Fibroblast of skin of right biceps (primary cell): ENCODE results near the gene MMAA.
"Not testable (repeated sequence)": the region's sequence is repeated elsewhere in the genome, so short reads cannot be mapped to it uniquely, and the experiment has no call there.

Source experiments
- DNase-seq: peaks from one replicate; pipeline ENCODE4 v3.0.0-alpha.2; 2013

Gene MMAA

GRCh38 chr4:145618932-145619638 is at the start of gene MMAA:
MMAA (plus strand) TSS chr4:145619385; CDS start chr4:145639140, 19,755 bp downstream.
- DNase-seq = peak; percentile 95

DNA sequence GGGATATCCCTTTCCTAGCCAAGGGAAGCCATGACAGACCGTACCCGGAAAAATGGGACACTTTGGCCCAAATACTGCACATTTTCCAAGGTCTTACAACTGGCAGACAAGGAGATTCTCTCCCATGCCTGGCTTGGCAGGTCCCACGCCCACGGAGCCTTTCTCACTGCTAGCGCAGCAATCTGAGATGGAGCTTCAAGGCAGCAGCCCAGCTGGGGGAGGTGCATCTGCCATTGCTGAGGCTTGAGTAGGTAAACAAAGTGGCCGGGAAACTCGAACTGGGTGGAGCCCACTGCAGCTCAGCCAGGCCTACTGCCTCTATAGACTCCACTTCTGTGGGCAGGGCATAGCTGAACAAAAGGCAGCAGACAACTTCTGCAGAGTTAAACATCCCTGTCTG is 44.6 kb upstream of the MMAA start:
- not testable (repeated sequence) for DNase-seq

DNA sequence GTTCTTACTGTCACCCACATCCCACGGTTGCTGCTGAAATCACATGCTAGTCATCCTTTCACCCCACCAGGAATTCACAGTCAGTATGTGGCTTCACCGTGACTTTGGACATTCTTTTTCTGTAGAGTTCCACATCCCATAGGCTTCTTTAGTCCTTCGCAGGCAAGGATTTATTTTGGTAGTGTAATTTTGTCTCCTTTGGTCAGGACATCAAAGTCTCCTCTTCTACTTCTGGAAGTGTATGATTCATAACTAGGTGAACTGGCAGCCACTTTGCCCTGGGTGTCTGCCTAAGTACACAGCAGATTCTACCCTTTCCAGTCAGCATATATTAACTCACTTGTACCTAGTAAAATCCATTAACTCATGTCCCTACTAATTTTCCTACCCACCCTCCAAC is 38.3 kb upstream of the MMAA start:
- DNase-seq = no peak

GRCh38 chr4:145583191-145584055 is 35.8 kb upstream of the MMAA start:
- peak; percentile 37 for DNase-seq

GRCh38 chr4:145587088-145587754 is 32.0 kb upstream of the MMAA start:
- no peak for DNase-seq

DNA sequence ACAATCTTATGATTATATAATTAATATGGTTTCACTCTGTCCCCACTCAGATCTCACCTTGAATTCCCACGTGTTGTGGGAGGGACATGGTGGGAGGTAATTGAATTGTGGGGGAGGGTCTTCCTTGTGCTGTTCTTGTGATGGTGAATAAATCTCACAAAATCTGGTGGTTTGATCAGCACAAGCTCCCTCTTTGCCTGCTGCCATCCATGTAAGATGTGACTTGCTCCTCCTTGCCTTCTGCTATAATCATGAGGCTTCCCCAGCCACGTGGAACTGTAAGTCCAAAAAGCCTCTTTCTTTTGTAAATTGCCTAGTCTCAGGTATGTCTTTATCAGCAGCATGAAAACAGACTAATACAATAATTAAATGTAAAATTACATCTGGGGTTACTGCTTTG is 29.8 kb upstream of the MMAA start:
- not testable (repeated sequence) for DNase-seq

GRCh38 chr4:145589916-145590702 is 29.1 kb upstream of the MMAA start:
- DNase-seq = peak; percentile 4

- no peak for DNase-seq
Observed at GRCh38 chr4:145602129-145602760, 16.9 kb upstream of the MMAA start.

- DNase-seq = no peak
Observed at GRCh38 chr4:145605941-145606340, 13.2 kb upstream of the MMAA start.

- peak; percentile 71 for DNase-seq
Observed at GRCh38 chr4:145609481-145610427, 9.4 kb upstream of the MMAA start.

DNA sequence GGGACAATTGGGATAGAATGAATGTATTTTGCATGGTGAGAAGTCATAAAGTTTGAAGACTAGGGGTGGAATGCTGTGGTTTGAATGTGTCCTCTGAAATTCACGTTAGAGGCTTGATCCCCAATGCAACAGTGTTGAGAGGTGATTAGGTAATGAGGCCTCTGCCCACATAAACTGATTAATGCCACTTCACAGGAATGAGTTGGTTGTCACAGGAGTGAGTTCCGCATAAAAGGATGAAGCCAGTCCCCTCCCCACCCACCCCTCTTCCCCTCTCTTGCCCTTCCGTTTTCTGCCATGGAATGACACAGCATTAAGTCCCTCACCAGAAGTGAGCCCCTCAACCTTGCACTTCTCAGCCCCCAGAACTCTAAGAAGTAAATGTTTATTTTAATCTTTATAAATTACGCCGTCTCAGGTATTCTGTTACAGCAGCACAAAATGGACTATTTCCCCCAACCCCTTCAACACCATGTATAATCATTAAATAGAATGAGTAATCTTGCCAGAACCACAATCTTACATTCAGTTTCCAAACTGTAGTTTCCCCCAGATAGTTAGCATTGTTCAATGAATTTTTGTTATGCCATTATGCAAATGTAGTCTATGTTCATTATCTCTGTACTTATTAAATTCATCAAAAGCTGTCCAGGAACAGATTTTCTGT is 5.5 kb upstream of the MMAA start:
- no peak for DNase-seq

- no peak for DNase-seq
Observed at GRCh38 chr4:145614233-145614610, 5.0 kb upstream of the MMAA start.

- DNase-seq = no peak
Observed at GRCh38 chr4:145618210-145618931, 814 bp upstream of the MMAA start.

DNA sequence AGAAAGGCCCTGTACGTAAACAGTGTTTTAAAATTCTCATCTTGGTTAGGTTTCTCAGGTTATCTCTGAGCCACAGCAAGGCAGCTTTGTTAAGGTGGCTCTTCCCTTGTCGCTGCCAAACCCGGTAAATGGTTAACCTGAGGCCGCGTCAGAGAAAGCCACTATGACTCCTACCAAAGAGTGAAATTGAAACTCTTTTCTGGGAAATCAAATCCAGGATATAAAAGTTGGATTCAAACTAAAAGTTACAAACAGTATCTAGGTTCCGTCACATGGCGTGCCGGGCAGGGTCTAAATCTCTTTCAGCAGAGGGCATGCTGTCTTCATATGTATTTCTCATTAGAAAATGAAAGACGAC is 433 bp downstream of the MMAA start:
- DNase-seq = peak; percentile 46

DNA sequence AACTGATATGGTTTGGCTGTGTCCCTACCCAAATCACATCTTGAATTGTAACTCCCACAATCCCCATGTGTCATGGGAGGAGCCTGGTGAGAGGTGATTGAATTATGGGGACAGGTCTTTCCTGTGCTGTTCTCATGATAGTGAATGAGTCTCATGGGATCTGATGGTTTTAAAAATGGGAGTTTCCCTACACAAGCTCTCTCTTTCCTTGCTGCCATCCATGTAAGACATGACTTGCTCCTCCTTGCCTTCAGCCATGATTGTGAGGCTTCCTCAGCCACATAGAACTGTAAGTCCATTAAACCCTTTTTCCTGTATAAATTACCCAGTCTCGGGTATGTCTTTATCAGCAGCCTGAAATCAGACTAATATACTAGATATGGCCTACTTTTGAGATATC is 2.9 kb downstream of the MMAA start:
- not testable (repeated sequence) for DNase-seq

DNA sequence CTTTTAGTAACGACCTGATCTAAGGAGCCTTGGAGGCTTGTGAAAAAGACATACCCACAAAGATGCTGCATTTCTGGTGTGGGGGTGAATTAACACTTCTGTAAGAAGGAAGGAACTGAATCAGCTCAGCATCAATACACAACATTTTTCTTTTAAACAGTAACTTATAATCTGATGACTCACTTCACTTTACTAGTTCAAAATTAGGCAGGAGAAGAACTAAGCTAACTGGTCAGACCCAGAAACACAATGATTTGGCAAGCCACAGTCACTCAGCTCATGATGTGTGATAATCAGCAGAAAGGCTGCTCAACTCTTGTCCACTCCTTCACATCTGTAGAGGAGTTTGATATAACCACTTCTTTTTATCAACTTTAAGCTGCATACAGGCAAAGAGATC is 4.6 kb downstream of the MMAA start:
- DNase-seq = peak; percentile 76

DNA sequence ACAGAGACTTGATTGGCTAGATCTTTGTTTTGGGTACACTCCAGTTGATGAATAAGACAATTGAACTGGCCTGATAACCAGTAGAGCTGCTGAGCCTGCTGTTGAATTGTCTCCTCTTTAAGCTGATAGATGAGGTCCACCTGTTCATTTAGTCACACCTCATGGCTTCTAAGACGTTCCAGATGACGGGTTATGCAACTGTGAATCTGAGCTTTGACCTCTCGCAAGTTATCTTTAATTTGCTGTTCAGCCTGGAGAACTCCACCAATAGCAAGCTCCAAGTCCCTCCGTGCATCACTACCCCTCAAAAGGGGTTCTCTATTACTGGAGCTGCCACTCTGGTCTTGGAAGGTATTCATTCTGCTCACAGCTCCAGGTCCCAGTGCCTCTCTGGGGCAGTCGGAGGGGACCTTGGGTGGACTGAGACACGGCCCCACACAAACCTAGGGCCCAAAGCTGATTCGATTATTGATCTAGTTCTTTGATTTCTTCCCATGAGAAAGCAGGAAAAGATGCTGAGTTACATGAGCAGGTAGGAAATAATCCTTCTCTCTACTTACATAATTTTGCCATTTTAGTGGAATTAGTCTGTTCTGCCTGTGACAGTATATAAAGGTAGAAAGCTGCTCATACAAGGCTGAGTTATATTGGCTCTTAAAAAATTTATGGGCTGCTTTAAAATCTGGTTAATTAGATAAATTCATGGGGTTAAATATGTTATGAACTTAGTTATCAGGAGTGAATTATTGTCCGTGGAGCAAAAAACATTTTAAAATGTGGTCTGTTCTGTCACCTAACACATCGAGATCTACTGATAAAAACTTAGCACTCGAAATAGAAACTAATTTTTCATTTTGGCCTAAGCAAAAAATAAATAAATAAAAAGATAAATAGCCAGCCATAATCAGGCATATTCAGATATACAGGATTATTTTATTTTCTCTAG is 6.8 kb downstream of the MMAA start:
- no peak for DNase-seq

- peak; percentile 16 for DNase-seq
Observed at GRCh38 chr4:145626623-145626982, 7.4 kb downstream of the MMAA start.

- no peak for DNase-seq
Observed at GRCh38 chr4:145635117-145635516, 15.9 kb downstream of the MMAA start.
